SK-N-SH treated with all-trans-retinoic acid at 6 μM for 48 hours (cell line): ENCODE data around the gene PPP5C.

Experiments used
- ATAC-seq: fragments of 200-7000 bp; cut with Tn5 transposase; 3 replicates; pipeline ENCODE4 v1.9.1; 2020; ENCODE audit warnings: mild to moderate bottlenecking, moderate library complexity
- ARNTL ChIP-seq: fragments of 450-650 bp; formaldehyde crosslinking; IDR thresholded peaks from 2 replicates; pipeline ENCODE4 v1.5.0; 2020; ENCODE audit warnings: low read depth, mild to moderate bottlenecking, moderate library complexity, borderline replicate concordance
- BACH2 ChIP-seq: fragments of 250-450 bp; sonication (Bioruptor Pico); IDR thresholded peaks from 2 replicates; pipeline ENCODE4 v1.9.0; 2021; ENCODE audit warnings: mild to moderate bottlenecking, borderline replicate concordance
- CSDC2 ChIP-seq: fragments of 250-450 bp; sonication (Bioruptor Pico); IDR thresholded peaks from 2 replicates; pipeline ENCODE4 v1.5.0; 2020; ENCODE audit warnings: mild to moderate bottlenecking, moderate library complexity
- GLIS3 ChIP-seq: fragments of 250-450 bp; sonication (Bioruptor Pico); IDR thresholded peaks from 2 replicates; pipeline ENCODE4 v1.5.0; 2020; ENCODE audit warnings: mild to moderate bottlenecking, moderate library complexity
- ISL1 ChIP-seq: fragments of 250-450 bp; sonication (Bioruptor Pico); IDR thresholded peaks from 2 replicates; pipeline ENCODE4 v2.1.2; 2022; ENCODE audit warnings: mild to moderate bottlenecking, moderate library complexity
- OSR1 ChIP-seq: fragments of 250-450 bp; sonication (Bioruptor Pico); IDR thresholded peaks from 2 replicates; pipeline ENCODE4 v1.8.0; 2022; ENCODE audit warnings: moderate library complexity, mild to moderate bottlenecking, inconsistent platforms
- POU6F1 ChIP-seq: fragments of 250-450 bp; sonication (Bioruptor Pico); IDR thresholded peaks from 2 replicates; pipeline ENCODE4 v1.8.0; 2021; ENCODE audit warnings: low read depth, mild to moderate bottlenecking, moderate library complexity, borderline replicate concordance
- PPARA ChIP-seq: fragments of 250-450 bp; sonication (Bioruptor Pico); IDR thresholded peaks from 2 replicates; pipeline ENCODE4 v1.5.0; 2020; ENCODE audit warnings: mild to moderate bottlenecking, borderline replicate concordance
- RARB ChIP-seq: fragments of 250-450 bp; sonication (Bioruptor Pico); IDR thresholded peaks from 2 replicates; pipeline ENCODE4 v1.8.0; 2021; ENCODE audit warnings: mild to moderate bottlenecking, moderate library complexity
- SNAI2 ChIP-seq: fragments of 250-450 bp; sonication (Bioruptor Pico); IDR thresholded peaks from 2 replicates; pipeline ENCODE4 v1.5.0; 2020; ENCODE audit warnings: mild to moderate bottlenecking, moderate library complexity
- TCF4 ChIP-seq: fragments of 250-450 bp; sonication (Bioruptor Pico); IDR thresholded peaks from 2 replicates; pipeline ENCODE4 v1.8.0; 2021; ENCODE audit warnings: mild to moderate bottlenecking, moderate library complexity, borderline replicate concordance
- TOX ChIP-seq: fragments of 250-450 bp; sonication (Bioruptor Pico); IDR thresholded peaks from 2 replicates; pipeline ENCODE4 v1.8.0; 2021; ENCODE audit warnings: mild to moderate bottlenecking, moderate library complexity, borderline replicate concordance
- ZC3H10 ChIP-seq: fragments of 250-450 bp; sonication (Bioruptor Pico); IDR thresholded peaks from 2 replicates; pipeline ENCODE4 v1.5.1; 2021; ENCODE audit warnings: mild to moderate bottlenecking, moderate library complexity
- ZFP3 ChIP-seq: fragments of 250-450 bp; sonication (Bioruptor Pico); IDR thresholded peaks from 2 replicates; pipeline ENCODE4 v1.5.0; 2020; ENCODE audit warnings: mild to moderate bottlenecking, moderate library complexity
- ZFP30 ChIP-seq: fragments of 450-650 bp; formaldehyde crosslinking; IDR thresholded peaks from 2 replicates; pipeline ENCODE4 v1.5.0; 2022; ENCODE audit warnings: mild to moderate bottlenecking, moderate library complexity
- ZNF565 ChIP-seq: fragments of 450-650 bp; formaldehyde crosslinking; conservative IDR thresholded peaks from 2 replicates; pipeline ENCODE4 v1.5.0; 2020; ENCODE audit warnings: low read depth, mild to moderate bottlenecking, moderate library complexity
- ZNF70 ChIP-seq: fragments of 450-650 bp; formaldehyde crosslinking; IDR thresholded peaks from 2 replicates; pipeline ENCODE4 v1.5.0; 2020; ENCODE audit warnings: mild to moderate bottlenecking, moderate library complexity
- ZNF8 ChIP-seq: fragments of 450-650 bp; formaldehyde crosslinking; IDR thresholded peaks from 2 replicates; pipeline ENCODE4 v1.5.0; 2020; ENCODE audit warnings: mild to moderate bottlenecking, moderate library complexity
- TF ChIP-seq, protein P1 (sequence below): fragments of 250-450 bp; sonication (Bioruptor Pico); IDR thresholded peaks from 2 replicates; pipeline ENCODE4 v1.5.1; 2021; ENCODE audit warnings: mild to moderate bottlenecking, moderate library complexity
- TF ChIP-seq, protein P2 (sequence below): fragments of 250-450 bp; sonication (Bioruptor Pico); IDR thresholded peaks from 2 replicates; pipeline ENCODE4 v1.5.0; 2020; ENCODE audit warnings: mild to moderate bottlenecking, moderate library complexity
- TF ChIP-seq, protein P3 (sequence below): fragments of 250-450 bp; sonication (Bioruptor Pico); IDR thresholded peaks from 2 replicates; pipeline ENCODE4 v1.5.1; 2020; ENCODE audit warnings: low read depth, mild to moderate bottlenecking, moderate library complexity

The PPP5C gene

DNA sequence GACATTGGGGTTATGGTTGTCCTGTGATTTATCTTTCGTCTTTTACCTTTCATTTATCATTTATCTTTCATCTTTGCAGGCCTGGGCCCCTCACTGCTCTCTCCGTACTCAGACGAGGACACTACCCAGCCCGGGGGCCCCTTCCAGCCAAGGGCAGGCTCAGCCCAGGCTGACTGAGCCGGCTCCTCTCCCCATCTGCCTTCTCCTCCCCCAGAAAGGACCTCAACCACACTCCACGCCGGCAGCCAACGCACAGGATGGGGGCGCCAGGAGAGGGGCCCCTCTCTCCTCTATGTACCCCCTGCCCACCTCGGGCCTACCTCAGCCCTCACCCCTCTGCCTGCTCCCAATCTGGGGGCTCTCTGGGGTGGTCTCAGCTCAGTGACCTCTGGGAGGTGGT lies 7.4 kb upstream of the PPP5C start:
- ATAC-seq = no peak
- no peak for TF ChIP-seq ZNF8 (CRISPR knock-in tag)
- no peak for TF ChIP-seq ZNF565 (CRISPR knock-in tag)
- no peak for TF ChIP-seq TCF4
- no peak for TF ChIP-seq CSDC2 (CRISPR knock-in tag)
- TF ChIP-seq ISL1 (CRISPR knock-in tag) = no peak
- no peak for TF ChIP-seq GLIS3 (CRISPR knock-in tag)
- TF ChIP-seq ZC3H10 (CRISPR knock-in tag) = no peak
- TF ChIP-seq ZFP30 (CRISPR knock-in tag) = no peak
- TF ChIP-seq, protein P1, sequence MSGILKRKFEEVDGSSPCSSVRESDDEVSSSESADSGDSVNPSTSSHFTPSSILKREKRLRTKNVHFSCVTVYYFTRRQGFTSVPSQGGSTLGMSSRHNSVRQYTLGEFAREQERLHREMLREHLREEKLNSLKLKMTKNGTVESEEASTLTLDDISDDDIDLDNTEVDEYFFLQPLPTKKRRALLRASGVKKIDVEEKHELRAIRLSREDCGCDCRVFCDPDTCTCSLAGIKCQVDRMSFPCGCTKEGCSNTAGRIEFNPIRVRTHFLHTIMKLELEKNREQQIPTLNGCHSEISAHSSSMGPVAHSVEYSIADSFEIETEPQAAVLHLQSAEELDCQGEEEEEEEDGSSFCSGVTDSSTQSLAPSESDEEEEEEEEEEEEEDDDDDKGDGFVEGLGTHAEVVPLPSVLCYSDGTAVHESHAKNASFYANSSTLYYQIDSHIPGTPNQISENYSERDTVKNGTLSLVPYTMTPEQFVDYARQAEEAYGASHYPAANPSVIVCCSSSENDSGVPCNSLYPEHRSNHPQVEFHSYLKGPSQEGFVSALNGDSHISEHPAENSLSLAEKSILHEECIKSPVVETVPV (CRISPR knock-in tag) = no peak
- no peak for TF ChIP-seq ARNTL (CRISPR knock-in tag)
- TF ChIP-seq TOX = no peak
- TF ChIP-seq, protein P2, sequence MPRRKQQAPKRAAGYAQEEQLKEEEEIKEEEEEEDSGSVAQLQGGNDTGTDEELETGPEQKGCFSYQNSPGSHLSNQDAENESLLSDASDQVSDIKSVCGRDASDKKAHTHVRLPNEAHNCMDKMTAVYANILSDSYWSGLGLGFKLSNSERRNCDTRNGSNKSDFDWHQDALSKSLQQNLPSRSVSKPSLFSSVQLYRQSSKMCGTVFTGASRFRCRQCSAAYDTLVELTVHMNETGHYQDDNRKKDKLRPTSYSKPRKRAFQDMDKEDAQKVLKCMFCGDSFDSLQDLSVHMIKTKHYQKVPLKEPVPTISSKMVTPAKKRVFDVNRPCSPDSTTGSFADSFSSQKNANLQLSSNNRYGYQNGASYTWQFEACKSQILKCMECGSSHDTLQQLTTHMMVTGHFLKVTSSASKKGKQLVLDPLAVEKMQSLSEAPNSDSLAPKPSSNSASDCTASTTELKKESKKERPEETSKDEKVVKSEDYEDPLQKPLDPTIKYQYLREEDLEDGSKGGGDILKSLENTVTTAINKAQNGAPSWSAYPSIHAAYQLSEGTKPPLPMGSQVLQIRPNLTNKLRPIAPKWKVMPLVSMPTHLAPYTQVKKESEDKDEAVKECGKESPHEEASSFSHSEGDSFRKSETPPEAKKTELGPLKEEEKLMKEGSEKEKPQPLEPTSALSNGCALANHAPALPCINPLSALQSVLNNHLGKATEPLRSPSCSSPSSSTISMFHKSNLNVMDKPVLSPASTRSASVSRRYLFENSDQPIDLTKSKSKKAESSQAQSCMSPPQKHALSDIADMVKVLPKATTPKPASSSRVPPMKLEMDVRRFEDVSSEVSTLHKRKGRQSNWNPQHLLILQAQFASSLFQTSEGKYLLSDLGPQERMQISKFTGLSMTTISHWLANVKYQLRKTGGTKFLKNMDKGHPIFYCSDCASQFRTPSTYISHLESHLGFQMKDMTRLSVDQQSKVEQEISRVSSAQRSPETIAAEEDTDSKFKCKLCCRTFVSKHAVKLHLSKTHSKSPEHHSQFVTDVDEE (CRISPR knock-in tag) = no peak
- no peak for TF ChIP-seq PPARA (CRISPR knock-in tag)
- no peak for TF ChIP-seq SNAI2
- no peak for TF ChIP-seq ZFP3 (CRISPR knock-in tag)
- TF ChIP-seq RARB (CRISPR knock-in tag) = no peak

GRCh38 chr19:46340051-46340659 lies 6.7 kb upstream of the PPP5C start:
- ATAC-seq = no peak
- TF ChIP-seq POU6F1 = no peak
- TF ChIP-seq, all 23 proteins: peak for 0

DNA sequence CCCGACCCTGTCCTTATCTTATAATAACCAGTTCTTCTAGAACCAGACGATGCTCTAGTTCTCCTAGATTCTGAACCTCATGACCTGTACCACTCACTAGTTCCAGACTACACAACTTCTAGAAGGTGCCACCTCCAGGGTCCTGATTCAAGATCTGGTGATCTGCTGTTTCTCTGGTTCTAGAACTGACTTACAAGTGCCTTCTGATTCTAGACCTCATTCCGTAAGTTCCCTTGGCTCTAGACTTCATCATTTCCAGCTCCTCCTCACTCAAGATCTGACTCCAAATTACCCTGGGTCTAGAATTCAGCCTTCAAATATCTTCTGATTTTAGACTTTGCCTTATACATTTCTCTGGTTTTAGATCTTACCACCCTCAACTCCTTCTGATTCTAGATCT lies 5.0 kb upstream of the PPP5C start:
- no peak for ATAC-seq

More for the DNA sequence above, 5.0 kb upstream of the PPP5C start:
- TF ChIP-seq SNAI2 (no peak), ZNF70 (CRISPR knock-in tag) (no peak), ZNF565 (CRISPR knock-in tag) (no peak), ARNTL (CRISPR knock-in tag) (no peak), ZNF8 (CRISPR knock-in tag) (no peak), ZFP30 (CRISPR knock-in tag) (no peak), ZC3H10 (CRISPR knock-in tag) (no peak), POU6F1 (no peak), TCF4 (no peak), OSR1 (no peak), CSDC2 (CRISPR knock-in tag) (no peak), BACH2 (CRISPR knock-in tag) (no peak), ZFP3 (CRISPR knock-in tag) (no peak)
- TF ChIP-seq, protein P1 (CRISPR knock-in tag) = no peak
- TF ChIP-seq, protein P3, sequence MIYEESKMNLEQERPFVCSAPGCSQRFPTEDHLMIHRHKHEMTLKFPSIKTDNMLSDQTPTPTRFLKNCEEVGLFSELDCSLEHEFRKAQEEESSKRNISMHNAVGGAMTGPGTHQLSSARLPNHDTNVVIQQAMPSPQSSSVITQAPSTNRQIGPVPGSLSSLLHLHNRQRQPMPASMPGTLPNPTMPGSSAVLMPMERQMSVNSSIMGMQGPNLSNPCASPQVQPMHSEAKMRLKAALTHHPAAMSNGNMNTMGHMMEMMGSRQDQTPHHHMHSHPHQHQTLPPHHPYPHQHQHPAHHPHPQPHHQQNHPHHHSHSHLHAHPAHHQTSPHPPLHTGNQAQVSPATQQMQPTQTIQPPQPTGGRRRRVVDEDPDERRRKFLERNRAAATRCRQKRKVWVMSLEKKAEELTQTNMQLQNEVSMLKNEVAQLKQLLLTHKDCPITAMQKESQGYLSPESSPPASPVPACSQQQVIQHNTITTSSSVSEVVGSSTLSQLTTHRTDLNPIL (CRISPR knock-in tag) = no peak
- TF ChIP-seq, all 23 proteins: peak for 0
